Right lobe of liver (tissue), 4 donors: ENCODE data around the gene UBE2O.

Experiments
- CTCF ChIP-seq, 4 donors: fragments of 200-600 bp in 3 of 4; fragments of 450-650 bp in 1 of 4; IDR thresholded peaks; one replicate each; pipeline versions ENCODE4 v1.5.1 to v1.8.0; 2016 to 2022; ENCODE audit warnings: antibody characterized with exemption in 4 of 4, mild to moderate bottlenecking in 2 of 4
- POLR2A ChIP-seq: fragments of 450-650 bp; IDR thresholded peaks from one replicate; pipeline ENCODE4 v1.6.1; 2017; ENCODE audit warnings: antibody characterized with exemption, mild to moderate bottlenecking
- donor health status: DM: no; HTN: no; CAD: no.
- donor health status: DM: no; HTN: no; CAD: no.
- donor health status: DM: no; HTN: yes; CAD: no.

- TF ChIP-seq CTCF (IDR thresholded peaks at IDR 0.05) (no peak), POLR2A (no peak)
Observed at GRCh38 chr17:76434870-76435269, 18.1 kb downstream of the UBE2O start.
